ENCODE results near the gene TBX21. TPM values are rescaled to one million over a fixed set of nuclear protein-coding genes. Genes with fewer than 3 reads are reported as not detected.

Gene TBX21
- total and polyA plus RNA-seq, 2 of the 4 experiments (the other 2 are of a cell fraction): not detected

DNA sequence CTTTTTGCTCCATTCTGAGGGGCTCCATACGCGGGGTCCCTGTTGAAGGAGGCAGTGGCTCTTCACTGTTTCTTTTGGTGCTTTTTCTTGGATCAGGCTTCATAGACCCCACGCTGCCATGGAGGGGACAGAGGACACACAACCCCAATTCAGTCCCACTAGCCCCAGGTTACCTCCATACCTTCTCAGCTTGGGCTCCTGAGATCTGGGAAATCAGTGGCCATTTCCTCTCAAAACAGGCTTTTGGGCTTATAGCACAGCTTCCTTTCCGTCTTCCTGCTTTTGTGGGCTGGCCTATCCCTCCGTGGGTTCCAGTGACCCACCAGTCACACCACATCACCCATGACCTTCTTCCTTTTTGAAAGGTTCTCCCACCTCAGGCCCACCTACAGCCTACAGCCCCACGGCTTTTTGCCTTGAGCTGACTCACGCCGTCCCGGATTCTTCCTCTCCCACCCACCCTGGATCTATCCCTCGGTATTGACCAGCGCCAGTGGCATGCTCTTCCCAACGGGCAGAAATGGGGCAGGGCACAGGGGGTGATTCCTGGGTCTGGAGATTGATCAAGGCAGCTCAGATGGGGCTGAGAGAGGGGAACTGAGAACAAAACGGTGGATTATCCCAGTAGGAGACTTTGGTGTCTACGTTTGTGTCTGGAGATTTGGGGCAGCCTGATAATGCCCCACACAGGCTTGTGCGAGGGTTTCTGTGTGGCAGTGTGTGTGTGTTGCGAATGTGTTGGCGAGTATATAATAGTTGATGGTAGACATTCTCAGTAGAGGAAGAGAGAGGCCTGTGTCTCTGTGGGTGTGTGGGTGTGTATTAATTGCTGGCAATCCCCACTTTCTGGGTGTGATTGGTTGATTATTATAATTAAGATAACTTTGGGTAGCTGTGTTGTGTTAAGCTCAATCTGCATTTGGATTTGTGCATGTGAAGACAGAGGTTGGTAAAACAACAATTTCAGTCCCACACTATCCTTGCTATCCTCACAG is 3.8 kb downstream of the TBX21 start:
- no peak overlapping the region for H2AK5ac ChIP-seq (ENCODE audit: low read depth, low read length)
- H2BK5ac ChIP-seq (ENCODE audit: low read depth, low read length, poor library complexity, severe bottlenecking): no peak overlapping the region
- no peak for DNase-seq
- no peak for ATAC-seq (ENCODE audit: low read depth)
- no peaks in the 10 kb centered on the region for H3K9me1 ChIP-seq (ENCODE audit: insufficient read depth, low read length)
- no peak overlapping the region for H3K4ac ChIP-seq (ENCODE audit: low read depth, low read length)
- no peak overlapping the region for H2BK20ac ChIP-seq (ENCODE audit: low read depth, low read length)
- H3K56ac ChIP-seq (ENCODE audit: extremely low read depth, insufficient read depth, low read length): no peak overlapping the region
- no peak overlapping the region for H4K8ac ChIP-seq (ENCODE audit: low read depth in 2 of 2, low read length in 2 of 2)
- no peak overlapping the region for H3K4me2 ChIP-seq (ENCODE audit: low read depth, low read length)
- H4K91ac ChIP-seq (ENCODE audit: insufficient read depth, low read depth, low read length): no peak overlapping the region
- H3K4me1 ChIP-seq (ENCODE audit: control insufficient read depth, insufficient read depth, low read length): no peaks in the 10 kb centered on the region
- H2BK15ac ChIP-seq (ENCODE audit: low read depth, low read length): no peak overlapping the region
- ChIA-PET CTCF (no interaction called here), POLR2A (ENCODE audit: unreplicated experiment) (no interaction called here)
- no peak overlapping the region for H3K23ac ChIP-seq (ENCODE audit: low read depth, low read length)
- H2AFZ ChIP-seq (replicated peaks; ENCODE audit: low read length, poor library complexity): no peak overlapping the region
- H3K18ac ChIP-seq (ENCODE audit: low read depth, low read length): no peak overlapping the region
- H3K79me1 ChIP-seq (ENCODE audit: low read depth in 1 of 2, low read length in 2 of 2): no peaks in the 10 kb centered on the region
- H3K9me3 ChIP-seq (ENCODE audit: control insufficient read depth, insufficient read depth, low read length): peaks cover 5% of the 10 kb centered on the region
- H2AK9ac ChIP-seq (replicated peaks; ENCODE audit: low read depth, low read length, poor library complexity): no peak overlapping the region
- H2BK120ac ChIP-seq (ENCODE audit: low read depth, low read length): no peak overlapping the region
- no peaks in the 10 kb centered on the region for H3K36me3 ChIP-seq (ENCODE audit: control insufficient read depth, insufficient read depth, low read length)
- H3K14ac ChIP-seq (replicated peaks; ENCODE audit: low read depth, low read length): no peak overlapping the region
- H3K9ac ChIP-seq (ENCODE audit: low read depth, low read length): no peak overlapping the region
- no peak overlapping the region for H4K5ac ChIP-seq (ENCODE audit: low read depth, low read length)
- peaks cover 68% of the 10 kb centered on the region for H3K27me3 ChIP-seq (ENCODE audit: control insufficient read depth, insufficient read depth, low read length)
- H3K27ac ChIP-seq (ENCODE audit: insufficient read depth, low read length): no peak overlapping the region
- 56% methylated on average over 5 of the region's 17 CpGs; no CpG with 5 or more reads in 1 of the 2 experiments for WGBS, 2 experiments (ENCODE audit: extremely low coverage in 2 of 2, insufficient read length in 1 of 2)
- in situ Hi-C loops (cut with MboI; ENCODE audit: low sequenced_read_pairs) (no loop called here), dilution Hi-C loops (cut with HindIII; ENCODE audit: low sequenced_read_pairs, unreplicated experiment) (no loop called here), intact Hi-C loops (cut with micrococcal nuclease) (no loop called here)
- no TSS peak for BruUV-seq (replicated peaks)
- no peak for TF ChIP-seq CEBPB (IDR thresholded peaks at IDR 0.05; ENCODE audit: low read depth, low read length)
- no peak for TF ChIP-seq FOS (IDR thresholded peaks at IDR 0.05; ENCODE audit: low read depth, low read length)
- TF ChIP-seq RAD21 (IDR thresholded peaks at IDR 0.05; ENCODE audit: low read length): no peak
- no peak for TF ChIP-seq MXI1 (IDR thresholded peaks at IDR 0.05; ENCODE audit: borderline replicate concordance, low read depth, low read length)
- TF ChIP-seq BHLHE40 (IDR thresholded peaks at IDR 0.05; ENCODE audit: low read depth, low read length): no peak
- no peak for TF ChIP-seq NFE2L2 (IDR thresholded peaks at IDR 0.05; ENCODE audit: low read depth, low read length)
- no peak for TF ChIP-seq MAZ (IDR thresholded peaks at IDR 0.05; ENCODE audit: borderline replicate concordance, low read depth, low read length)
- TF ChIP-seq, protein P1, sequence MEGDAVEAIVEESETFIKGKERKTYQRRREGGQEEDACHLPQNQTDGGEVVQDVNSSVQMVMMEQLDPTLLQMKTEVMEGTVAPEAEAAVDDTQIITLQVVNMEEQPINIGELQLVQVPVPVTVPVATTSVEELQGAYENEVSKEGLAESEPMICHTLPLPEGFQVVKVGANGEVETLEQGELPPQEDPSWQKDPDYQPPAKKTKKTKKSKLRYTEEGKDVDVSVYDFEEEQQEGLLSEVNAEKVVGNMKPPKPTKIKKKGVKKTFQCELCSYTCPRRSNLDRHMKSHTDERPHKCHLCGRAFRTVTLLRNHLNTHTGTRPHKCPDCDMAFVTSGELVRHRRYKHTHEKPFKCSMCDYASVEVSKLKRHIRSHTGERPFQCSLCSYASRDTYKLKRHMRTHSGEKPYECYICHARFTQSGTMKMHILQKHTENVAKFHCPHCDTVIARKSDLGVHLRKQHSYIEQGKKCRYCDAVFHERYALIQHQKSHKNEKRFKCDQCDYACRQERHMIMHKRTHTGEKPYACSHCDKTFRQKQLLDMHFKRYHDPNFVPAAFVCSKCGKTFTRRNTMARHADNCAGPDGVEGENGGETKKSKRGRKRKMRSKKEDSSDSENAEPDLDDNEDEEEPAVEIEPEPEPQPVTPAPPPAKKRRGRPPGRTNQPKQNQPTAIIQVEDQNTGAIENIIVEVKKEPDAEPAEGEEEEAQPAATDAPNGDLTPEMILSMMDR (conservative IDR thresholded peaks at IDR 0.05; ENCODE audit: low read depth, low read length): no peak
- TF ChIP-seq RFX5 (IDR thresholded peaks at IDR 0.05; ENCODE audit: low read depth, low read length): no peak
- peaks cover 12% of the 10 kb centered on the region for H4K20me1 ChIP-seq (ENCODE audit: insufficient read depth, low read length)
- H3K4me3 ChIP-seq (ENCODE audit: insufficient read depth, low read depth, low read length): no peak overlapping the region

Measured in IMR-90 (cell line).